Right lobe of liver (tissue), 4 donors: ENCODE measurements around the gene CENPU.

ENCODE experiments used
- CTCF ChIP-seq, 4 donors: fragments of 200-600 bp in 3 of 4; fragments of 450-650 bp in 1 of 4; IDR thresholded peaks; one replicate each; pipeline versions ENCODE4 v1.5.1 to v1.8.0; 2016 to 2022; ENCODE audit warnings: antibody characterized with exemption in 4 of 4, mild to moderate bottlenecking in 2 of 4
- POLR2A ChIP-seq: fragments of 450-650 bp; IDR thresholded peaks from one replicate; pipeline ENCODE4 v1.6.1; 2017; ENCODE audit warnings: antibody characterized with exemption, mild to moderate bottlenecking
- donor health status: DM: no; HTN: no; CAD: no.
- donor health status: DM: no; HTN: no; CAD: no.
- donor health status: DM: no; HTN: yes; CAD: no.

DNA sequence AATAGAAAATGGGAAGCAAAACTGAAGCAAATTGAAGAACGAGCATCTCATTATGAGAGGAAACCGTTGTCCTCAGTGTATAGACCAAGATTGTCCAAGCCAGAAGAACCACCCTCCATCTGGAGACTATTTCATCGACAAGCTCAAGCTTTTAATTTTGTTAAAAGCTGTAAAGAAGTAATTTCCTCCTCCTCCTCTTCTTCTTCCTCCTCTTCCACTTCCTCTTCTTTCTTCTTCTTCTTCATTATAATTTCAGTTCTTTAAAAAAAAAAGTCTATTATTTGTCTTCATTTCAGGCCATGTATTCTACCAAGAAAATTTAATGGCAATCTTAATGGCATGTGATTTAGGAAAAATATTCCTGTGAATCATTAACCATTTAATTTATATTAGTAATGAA lies 76.8 kb downstream of the CENPU start:
- TF ChIP-seq CTCF (IDR thresholded peaks at IDR 0.05), result no peak
- TF ChIP-seq POLR2A, result no peak
